Tibial nerve (tissue), 4 donors: ENCODE results near the gene CSNK2A2.
A peak's percentile ranks its signal among the peaks of the same experiment; 100 is the strongest.

ENCODE experiments used
- CTCF ChIP-seq, 5 experiments: fragments of 200-600 bp in 3 of 5; fragments of 450-650 bp in 2 of 5; sonication (generic) in 3 of 5; IDR thresholded peaks; one replicate each; pipeline ENCODE4 v1.5.1; 2016 to 2019; ENCODE audit warnings: antibody characterized with exemption in 5 of 5, mild to moderate bottlenecking in 3 of 5, moderate library complexity in 2 of 5
- EP300 ChIP-seq, 2 donors: sonication (generic); formaldehyde crosslinking; IDR thresholded peaks; one replicate each; pipeline ENCODE4 v1.6.1; 2017; ENCODE audit warnings: antibody characterized with exemption in 2 of 2, mild to moderate bottlenecking in 1 of 2
- POLR2A ChIP-seq, 2 donors: fragments of 450-650 bp; IDR thresholded peaks; one replicate each; pipeline ENCODE4 v1.6.1; 2017; ENCODE audit warnings: antibody characterized with exemption in 2 of 2, mild to moderate bottlenecking in 2 of 2, moderate library complexity in 2 of 2

- TF ChIP-seq POLR2A (IDR thresholded peaks at IDR 0.05) (no peak), CTCF (IDR thresholded peaks at IDR 0.05) (peak; percentile 28 to 84 (median 49)), EP300 (IDR thresholded peaks at IDR 0.05) (no peak)
Measured at GRCh38 chr16:58198022-58198683, at the start of gene CSNK2A2.
